ENCODE results near the gene GABBR2.

DNA sequence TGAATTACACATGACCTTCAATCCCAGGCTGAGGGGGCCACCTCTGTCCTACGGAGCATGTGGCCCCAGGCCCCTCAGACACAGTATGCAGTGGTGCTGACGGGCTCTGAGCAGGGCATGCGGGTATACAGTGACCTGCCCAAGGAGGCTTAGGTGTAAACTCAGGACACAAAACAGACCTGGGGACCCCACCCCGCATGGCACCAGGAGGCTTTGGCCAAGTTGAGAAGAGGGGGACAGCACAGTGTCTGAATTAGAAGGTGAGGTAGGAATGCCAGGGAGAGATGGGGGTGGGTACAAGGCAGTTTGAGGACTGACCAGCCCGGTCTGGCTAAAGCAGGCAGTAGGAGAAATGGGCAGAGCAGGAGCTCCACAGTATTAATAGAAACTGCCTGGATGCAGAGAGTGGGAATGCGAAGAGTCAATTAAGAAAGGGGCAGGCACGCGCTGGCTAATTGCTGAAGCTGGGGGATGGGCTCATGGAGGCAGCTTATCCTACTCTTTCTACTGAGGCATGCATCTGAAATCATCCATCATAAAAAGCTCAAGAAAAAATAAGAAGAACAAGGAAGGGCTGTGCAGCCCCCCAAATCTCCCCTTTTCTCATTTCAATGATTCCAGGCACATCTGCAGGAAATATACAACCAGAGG is 109.0 kb downstream of the GABBR2 start:
- TF ChIP-seq CTCF (IDR thresholded peaks at IDR 0.05) (no peak), REST (IDR thresholded peaks at IDR 0.05; ENCODE audit: insufficient read depth in 1 of 2, low read depth in 2 of 2, low read length in 1 of 2) (no peak), POLR2AphosphoS5 (IDR thresholded peaks at IDR 0.05; ENCODE audit: low read depth, low read length) (no peak), TCF7L2 (IDR thresholded peaks at IDR 0.05; ENCODE audit: low read depth, low read length) (no peak)
